Adrenal gland (tissue), 5 donors: ENCODE measurements around the gene CDC14C.

ENCODE experiments used
- POLR2A ChIP-seq, 2 donors: fragments of 450-650 bp; IDR thresholded peaks; one replicate each; pipeline ENCODE4 v1.6.1; 2017; ENCODE audit warnings: antibody characterized with exemption in 2 of 2, mild to moderate bottlenecking in 2 of 2, moderate library complexity in 1 of 2
- TF ChIP-seq, protein P1 (sequence below), 6 experiments: fragments of 450-650 bp in 4 of 6; fragments of 200-600 bp in 2 of 6; sonication (generic) in 1 of 6; IDR thresholded peaks; 1 replicate in 5 of 6; 2 replicates in 1 of 6; pipeline versions ENCODE4 v1.5.1 to v1.8.0; 2016 to 2021; ENCODE audit warnings: antibody characterized with exemption in 6 of 6, mild to moderate bottlenecking in 2 of 6, moderate library complexity in 1 of 6
- donor health status: DM: no; HTN: no; CAD: no.

DNA sequence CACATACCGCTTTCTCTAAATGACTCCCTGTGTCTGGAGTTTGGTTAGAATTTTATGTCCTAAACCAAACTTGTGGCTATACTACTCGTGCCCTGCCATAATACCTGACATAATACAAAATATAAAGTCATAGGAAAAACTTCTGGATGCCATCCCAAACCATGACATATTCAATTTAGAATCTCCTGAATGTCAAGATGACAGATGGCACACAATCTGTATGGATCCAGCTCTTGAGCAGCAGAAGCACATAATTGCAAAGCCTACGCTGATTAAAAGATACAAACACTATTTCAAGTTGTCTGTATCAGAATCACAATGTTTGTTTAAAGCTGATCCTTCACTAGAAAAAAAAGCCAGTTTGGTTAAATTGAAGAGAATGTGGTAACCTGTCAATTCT, 22.4 kb upstream of the CDC14C start:
- TF ChIP-seq POLR2A (IDR thresholded peaks at IDR 0.05), result no peak
- TF ChIP-seq, protein P1, sequence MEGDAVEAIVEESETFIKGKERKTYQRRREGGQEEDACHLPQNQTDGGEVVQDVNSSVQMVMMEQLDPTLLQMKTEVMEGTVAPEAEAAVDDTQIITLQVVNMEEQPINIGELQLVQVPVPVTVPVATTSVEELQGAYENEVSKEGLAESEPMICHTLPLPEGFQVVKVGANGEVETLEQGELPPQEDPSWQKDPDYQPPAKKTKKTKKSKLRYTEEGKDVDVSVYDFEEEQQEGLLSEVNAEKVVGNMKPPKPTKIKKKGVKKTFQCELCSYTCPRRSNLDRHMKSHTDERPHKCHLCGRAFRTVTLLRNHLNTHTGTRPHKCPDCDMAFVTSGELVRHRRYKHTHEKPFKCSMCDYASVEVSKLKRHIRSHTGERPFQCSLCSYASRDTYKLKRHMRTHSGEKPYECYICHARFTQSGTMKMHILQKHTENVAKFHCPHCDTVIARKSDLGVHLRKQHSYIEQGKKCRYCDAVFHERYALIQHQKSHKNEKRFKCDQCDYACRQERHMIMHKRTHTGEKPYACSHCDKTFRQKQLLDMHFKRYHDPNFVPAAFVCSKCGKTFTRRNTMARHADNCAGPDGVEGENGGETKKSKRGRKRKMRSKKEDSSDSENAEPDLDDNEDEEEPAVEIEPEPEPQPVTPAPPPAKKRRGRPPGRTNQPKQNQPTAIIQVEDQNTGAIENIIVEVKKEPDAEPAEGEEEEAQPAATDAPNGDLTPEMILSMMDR (IDR thresholded peaks at IDR 0.05), result no peak
